Lower leg skin (tissue), 4 donors: ENCODE results near the gene ROR2. TPM values are rescaled to one million over a fixed set of nuclear protein-coding genes. Genes with fewer than 3 reads are reported as not detected.

Source experiments
- DNase-seq, 2 donors: peaks; one replicate each; pipeline ENCODE4 v3.0.0-alpha.2; 2019; ENCODE audit warnings: low spot score in 2 of 2
- H3K4me3 ChIP-seq: fragments of 200-600 bp; sonication (generic); 2 replicates; pipeline ENCODE4 v1.5.1; 2017; ENCODE audit warnings: mild to moderate bottlenecking, low read depth; ENCODE audit not compliant: poor library complexity, severe bottlenecking
- POLR2A ChIP-seq, 2 donors: fragments of 450-650 bp; IDR thresholded peaks; one replicate each; pipeline ENCODE4 v1.6.1; 2016 to 2017; ENCODE audit warnings: antibody characterized with exemption in 2 of 2, mild to moderate bottlenecking in 1 of 2, moderate library complexity in 1 of 2
- WGBS, 2 donors: methylation state at CpG; one replicate each; pipeline ENCODE4 v1.1.5; 2018; 5-methylcytosine and 5-hydroxymethylcytosine counted together
- intact Hi-C: fragments of 100-400 bp; cut with DNase I; formaldehyde crosslinking; loops from one replicate; pipeline ENCODE4 v1.15.0; 2023; ENCODE audit warnings: low total_unique reads
- total RNA-seq, 4 donors: library from RNA; depleted of rRNA; stranded (reverse); fragments of >200 nt; gene quantifications; one replicate each; pipeline ENCODE4 v1.1.0, GENCODE V29; 2016
- TF ChIP-seq, protein P1 (sequence below), 3 donors: fragments of 450-650 bp; IDR thresholded peaks; one replicate each; pipeline ENCODE4 v1.5.1; 2016; ENCODE audit warnings: antibody characterized with exemption in 3 of 3, mild to moderate bottlenecking in 3 of 3, moderate library complexity in 2 of 3

The ROR2 gene
- total RNA-seq, 4 donors from 2014 or later, result 2.3 to 8.7 (median 5.8) TPM

DNA sequence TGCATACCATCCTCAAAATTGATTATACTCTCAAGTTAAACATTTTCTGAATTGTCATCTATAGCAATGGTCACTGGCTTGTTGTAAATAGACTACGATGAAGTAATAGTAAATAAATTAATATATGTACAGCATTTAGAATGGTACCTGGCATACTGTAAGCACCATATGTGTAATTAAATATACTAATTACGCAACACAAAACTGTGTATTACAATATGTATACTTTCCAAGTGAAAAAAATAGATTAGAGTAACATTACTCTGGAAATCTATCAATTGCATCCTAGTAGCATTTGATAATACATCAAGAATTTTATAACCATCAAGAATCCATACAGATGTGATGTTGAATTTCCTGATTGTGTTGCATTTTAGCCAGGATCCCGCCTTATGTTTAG lies 17.2 kb upstream of the ROR2 start:
- 86 to 87% methylated on average over 3 of the region's 3 CpGs for WGBS, 2 donors
- H3K4me3 ChIP-seq, result no peak overlapping the region
- TF ChIP-seq, protein P1, sequence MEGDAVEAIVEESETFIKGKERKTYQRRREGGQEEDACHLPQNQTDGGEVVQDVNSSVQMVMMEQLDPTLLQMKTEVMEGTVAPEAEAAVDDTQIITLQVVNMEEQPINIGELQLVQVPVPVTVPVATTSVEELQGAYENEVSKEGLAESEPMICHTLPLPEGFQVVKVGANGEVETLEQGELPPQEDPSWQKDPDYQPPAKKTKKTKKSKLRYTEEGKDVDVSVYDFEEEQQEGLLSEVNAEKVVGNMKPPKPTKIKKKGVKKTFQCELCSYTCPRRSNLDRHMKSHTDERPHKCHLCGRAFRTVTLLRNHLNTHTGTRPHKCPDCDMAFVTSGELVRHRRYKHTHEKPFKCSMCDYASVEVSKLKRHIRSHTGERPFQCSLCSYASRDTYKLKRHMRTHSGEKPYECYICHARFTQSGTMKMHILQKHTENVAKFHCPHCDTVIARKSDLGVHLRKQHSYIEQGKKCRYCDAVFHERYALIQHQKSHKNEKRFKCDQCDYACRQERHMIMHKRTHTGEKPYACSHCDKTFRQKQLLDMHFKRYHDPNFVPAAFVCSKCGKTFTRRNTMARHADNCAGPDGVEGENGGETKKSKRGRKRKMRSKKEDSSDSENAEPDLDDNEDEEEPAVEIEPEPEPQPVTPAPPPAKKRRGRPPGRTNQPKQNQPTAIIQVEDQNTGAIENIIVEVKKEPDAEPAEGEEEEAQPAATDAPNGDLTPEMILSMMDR (IDR thresholded peaks at IDR 0.05), result no peak
- TF ChIP-seq POLR2A (IDR thresholded peaks at IDR 0.05), result no peak
- intact Hi-C loops, result no loop called here
- DNase-seq, result no peak

DNA sequence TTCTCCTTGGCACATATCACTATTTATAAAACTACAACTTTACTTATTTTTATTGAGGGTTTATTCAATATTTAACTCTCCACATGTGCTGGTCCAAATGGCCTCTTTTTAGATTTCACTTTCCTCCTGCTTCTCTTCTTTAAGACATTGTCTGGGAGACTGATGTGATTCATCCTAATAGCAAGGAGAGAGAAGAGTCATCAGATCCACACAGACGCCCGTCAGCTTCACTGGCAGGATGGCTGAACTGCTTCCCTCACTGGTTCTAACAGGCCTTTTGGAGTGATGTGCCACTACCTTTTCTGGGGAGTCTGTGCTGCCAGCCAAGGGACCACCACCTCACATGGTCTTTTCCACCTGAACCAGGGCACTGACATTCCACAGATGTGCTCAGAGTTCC lies 16.5 kb upstream of the ROR2 start:
- no peak overlapping the region for H3K4me3 ChIP-seq
- no peak for DNase-seq
- WGBS, 2 donors, result 59 to 86% methylated on average over 2 of the region's 2 CpGs
- TF ChIP-seq, protein P1 (IDR thresholded peaks at IDR 0.05), result no peak
- TF ChIP-seq POLR2A (IDR thresholded peaks at IDR 0.05), result no peak
- intact Hi-C loops, result no loop called here

DNA sequence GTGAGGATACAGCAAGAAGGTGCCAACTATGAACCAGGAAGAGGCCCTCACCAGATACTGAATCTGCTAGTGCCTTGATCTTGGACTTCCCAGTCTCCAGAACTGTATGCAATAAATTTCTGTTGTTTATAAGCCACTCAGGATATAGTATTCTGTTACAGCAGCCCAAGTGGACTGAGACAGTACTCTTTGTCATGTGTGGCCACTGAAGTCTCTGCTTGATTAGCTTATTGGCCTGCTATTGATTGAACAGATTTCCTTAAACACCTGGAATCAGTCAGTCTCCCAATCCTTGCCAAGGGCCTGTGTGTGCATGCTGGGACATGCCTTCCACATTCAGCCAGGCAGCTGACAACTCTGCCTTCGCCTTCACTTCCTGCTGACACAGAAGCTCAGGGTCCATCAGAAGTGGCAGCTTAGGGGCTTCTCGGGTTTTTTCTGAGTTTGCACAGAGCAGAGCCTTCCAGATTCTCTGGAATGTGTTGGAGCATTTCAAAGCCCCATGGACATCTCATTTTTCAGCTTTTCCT lies 13.7 kb upstream of the ROR2 start:
- H3K4me3 ChIP-seq, result no peak overlapping the region
- intact Hi-C loops, result no loop called here
- WGBS, 2 donors, result 50 to 60% methylated on average over 2 of the region's 2 CpGs
- TF ChIP-seq POLR2A (IDR thresholded peaks at IDR 0.05), result no peak
- TF ChIP-seq, protein P1 (IDR thresholded peaks at IDR 0.05), result no peak
- no peak for DNase-seq

DNA sequence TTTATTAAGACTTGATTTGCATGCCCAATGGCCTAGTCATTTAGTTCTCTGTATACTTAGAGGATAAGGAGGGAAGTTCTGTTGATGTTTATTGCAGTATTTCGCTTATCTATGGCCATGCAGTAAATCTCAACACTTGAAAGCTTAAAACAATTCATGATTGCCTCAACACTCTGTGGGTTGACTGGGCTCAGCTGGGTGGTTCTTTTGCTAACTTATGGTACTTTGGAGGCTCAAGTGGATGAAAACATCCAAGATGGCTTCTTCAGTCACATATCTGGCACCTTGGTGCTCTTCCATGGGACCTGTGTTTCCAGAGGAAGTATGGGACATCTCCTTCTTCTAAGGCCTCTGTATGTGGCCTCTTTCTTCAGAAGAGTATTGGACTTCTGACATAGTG lies 10.3 kb upstream of the ROR2 start:
- DNase-seq, result no peak
- no peak overlapping the region for H3K4me3 ChIP-seq
- 96 to 97% methylated on average over 1 of the region's 1 CpG for WGBS, 2 donors
- intact Hi-C loops, result no loop called here
- TF ChIP-seq POLR2A (IDR thresholded peaks at IDR 0.05), result no peak
- TF ChIP-seq, protein P1 (IDR thresholded peaks at IDR 0.05), result no peak

DNA sequence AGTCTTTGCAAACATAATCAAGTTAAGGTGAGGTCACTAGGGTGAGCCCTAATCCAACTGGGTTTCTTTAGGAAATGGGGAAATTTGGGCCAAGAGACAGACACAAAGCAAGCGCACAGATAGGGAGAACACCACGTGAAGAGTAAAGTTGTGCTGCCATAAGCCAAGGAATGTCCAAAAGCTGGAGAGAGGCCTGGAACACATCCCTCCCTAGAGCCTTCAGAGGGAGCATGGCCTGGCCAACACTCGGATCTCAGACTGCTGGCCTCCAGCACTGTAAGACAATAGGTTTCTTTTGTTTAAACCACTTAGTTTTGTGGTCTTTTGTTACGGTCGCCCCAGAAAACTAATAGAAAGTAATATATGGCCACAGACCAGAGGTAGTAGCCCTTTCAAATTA lies 8.1 kb upstream of the ROR2 start:
- 73 to 80% methylated on average over 5 of the region's 5 CpGs for WGBS, 2 donors
- DNase-seq, result no peak
- TF ChIP-seq POLR2A (IDR thresholded peaks at IDR 0.05), result no peak
- TF ChIP-seq, protein P1 (IDR thresholded peaks at IDR 0.05), result no peak
- no peak overlapping the region for H3K4me3 ChIP-seq
- intact Hi-C loops, result loop anchor here (10.0 kb wide), 1 partner anchor 183 kb away; no protein-coding TSS in a partner anchor
